ENCODE data around the gene DOCK11.

GRCh38 chrX:118566359-118566758 is 70.7 kb downstream of the DOCK11 start:
- TF ChIP-seq CTCF (IDR thresholded peaks at IDR 0.05; ENCODE audit: borderline replicate concordance, extremely low read depth, low read length, poor library complexity, severe bottlenecking) (no peak), EZH2 (IDR thresholded peaks at IDR 0.05; ENCODE audit: borderline replicate concordance, low read depth, low read length, severe bottlenecking) (no peak)

All from DND-41 (cell line).